Liver (tissue), 3 donors: ENCODE measurements around the gene SLC25A45.

Experiments used
- FOXA1 ChIP-seq: IDR thresholded peaks from 2 replicates; pipeline ENCODE4 v1.6.1; 2016; ENCODE audit warnings: antibody characterized with exemption
- JUND ChIP-seq, 2 donors: IDR thresholded peaks; 2 replicates each; pipeline ENCODE4 v1.6.1; 2016; ENCODE audit warnings: antibody characterized with exemption in 2 of 2
- NR2F2 ChIP-seq: IDR thresholded peaks from 2 replicates; pipeline ENCODE4 v1.6.1; 2016; ENCODE audit warnings: antibody characterized with exemption
- RAD21 ChIP-seq, 2 donors: IDR thresholded peaks; 2 replicates each; pipeline ENCODE4 v1.6.1; 2016; ENCODE audit warnings: antibody characterized with exemption in 2 of 2, mild to moderate bottlenecking in 2 of 2
- REST ChIP-seq: IDR thresholded peaks from 2 replicates; pipeline ENCODE4 v1.6.1; 2016; ENCODE audit warnings: antibody characterized with exemption, mild to moderate bottlenecking
- SP1 ChIP-seq: IDR thresholded peaks from 2 replicates; pipeline ENCODE4 v1.6.1; 2018; ENCODE audit warnings: antibody characterized with exemption, mild to moderate bottlenecking
- TAF1 ChIP-seq: conservative IDR thresholded peaks from 2 replicates; pipeline ENCODE4 v1.6.1; 2016; ENCODE audit warnings: antibody characterized with exemption, mild to moderate bottlenecking
- TF ChIP-seq, protein P1 (sequence below): fragments of 150-350 bp; IDR thresholded peaks from 2 replicates; pipeline ENCODE4 v1.5.1; 2017; ENCODE audit warnings: improper control_type of control experiment, low read depth, low read length; ENCODE audit not compliant: missing input control
- donor health status: healthy.
- donor health status: healthy.

GRCh38 chr11:65363770-65364169, 18.7 kb downstream of the SLC25A45 start:
- TF ChIP-seq, protein P1, sequence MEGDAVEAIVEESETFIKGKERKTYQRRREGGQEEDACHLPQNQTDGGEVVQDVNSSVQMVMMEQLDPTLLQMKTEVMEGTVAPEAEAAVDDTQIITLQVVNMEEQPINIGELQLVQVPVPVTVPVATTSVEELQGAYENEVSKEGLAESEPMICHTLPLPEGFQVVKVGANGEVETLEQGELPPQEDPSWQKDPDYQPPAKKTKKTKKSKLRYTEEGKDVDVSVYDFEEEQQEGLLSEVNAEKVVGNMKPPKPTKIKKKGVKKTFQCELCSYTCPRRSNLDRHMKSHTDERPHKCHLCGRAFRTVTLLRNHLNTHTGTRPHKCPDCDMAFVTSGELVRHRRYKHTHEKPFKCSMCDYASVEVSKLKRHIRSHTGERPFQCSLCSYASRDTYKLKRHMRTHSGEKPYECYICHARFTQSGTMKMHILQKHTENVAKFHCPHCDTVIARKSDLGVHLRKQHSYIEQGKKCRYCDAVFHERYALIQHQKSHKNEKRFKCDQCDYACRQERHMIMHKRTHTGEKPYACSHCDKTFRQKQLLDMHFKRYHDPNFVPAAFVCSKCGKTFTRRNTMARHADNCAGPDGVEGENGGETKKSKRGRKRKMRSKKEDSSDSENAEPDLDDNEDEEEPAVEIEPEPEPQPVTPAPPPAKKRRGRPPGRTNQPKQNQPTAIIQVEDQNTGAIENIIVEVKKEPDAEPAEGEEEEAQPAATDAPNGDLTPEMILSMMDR, result no peak
- TF ChIP-seq JUND (IDR thresholded peaks at IDR 0.05), result no peak
- TF ChIP-seq TAF1, result no peak
- TF ChIP-seq REST, result no peak
- no peak for TF ChIP-seq FOXA1
- TF ChIP-seq SP1, result no peak
- TF ChIP-seq NR2F2, result no peak
- TF ChIP-seq RAD21 (IDR thresholded peaks at IDR 0.05), result no peak
